VCaP (cell line): ENCODE results near the gene CSH2.

ENCODE experiments used
- H3K27ac ChIP-seq: fragments of 450-650 bp; 2 replicates; pipeline ENCODE4 v1.5.1; 2017
- TF ChIP-seq, protein P1 (sequence below): fragments of 450-650 bp; conservative IDR thresholded peaks from 2 replicates; pipeline ENCODE4 v1.5.1; 2017; ENCODE audit warnings: mild to moderate bottlenecking, moderate library complexity

The CSH2 gene

DNA sequence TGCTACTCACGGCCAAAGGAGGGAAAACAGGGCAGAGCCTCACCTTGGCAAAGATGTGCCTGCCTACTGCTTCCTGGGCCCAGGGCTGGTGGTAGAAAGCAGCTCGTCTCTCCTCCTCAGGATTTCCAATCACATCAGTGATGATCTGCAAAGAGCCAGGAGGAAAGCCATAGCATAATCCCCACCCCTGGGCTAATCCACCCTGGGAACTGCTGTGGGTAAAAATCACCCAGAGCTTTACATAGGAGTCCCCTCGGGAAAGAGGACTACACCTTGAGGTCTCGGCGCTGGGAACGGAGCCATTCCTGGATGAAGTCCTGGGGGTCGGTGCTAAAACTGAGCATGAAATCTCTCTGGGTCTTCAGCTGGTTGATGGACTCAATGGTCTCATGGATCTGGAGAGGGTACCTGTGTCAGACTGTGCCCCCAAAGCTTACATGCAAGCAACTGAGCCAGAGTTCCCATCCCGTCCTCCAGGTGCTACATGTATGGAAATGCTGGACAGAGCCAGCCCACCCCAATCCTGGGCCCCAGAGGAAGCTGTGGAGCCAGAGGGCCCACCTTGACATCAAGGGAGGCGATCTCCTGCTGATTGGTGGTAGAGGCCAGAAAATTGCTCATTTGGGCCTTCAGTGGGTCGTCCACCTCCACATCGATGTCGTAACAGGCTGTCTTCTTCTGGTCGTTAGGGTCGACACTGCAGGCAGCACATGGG, 40.3 kb downstream of the CSH2 start:
- TF ChIP-seq, protein P1, sequence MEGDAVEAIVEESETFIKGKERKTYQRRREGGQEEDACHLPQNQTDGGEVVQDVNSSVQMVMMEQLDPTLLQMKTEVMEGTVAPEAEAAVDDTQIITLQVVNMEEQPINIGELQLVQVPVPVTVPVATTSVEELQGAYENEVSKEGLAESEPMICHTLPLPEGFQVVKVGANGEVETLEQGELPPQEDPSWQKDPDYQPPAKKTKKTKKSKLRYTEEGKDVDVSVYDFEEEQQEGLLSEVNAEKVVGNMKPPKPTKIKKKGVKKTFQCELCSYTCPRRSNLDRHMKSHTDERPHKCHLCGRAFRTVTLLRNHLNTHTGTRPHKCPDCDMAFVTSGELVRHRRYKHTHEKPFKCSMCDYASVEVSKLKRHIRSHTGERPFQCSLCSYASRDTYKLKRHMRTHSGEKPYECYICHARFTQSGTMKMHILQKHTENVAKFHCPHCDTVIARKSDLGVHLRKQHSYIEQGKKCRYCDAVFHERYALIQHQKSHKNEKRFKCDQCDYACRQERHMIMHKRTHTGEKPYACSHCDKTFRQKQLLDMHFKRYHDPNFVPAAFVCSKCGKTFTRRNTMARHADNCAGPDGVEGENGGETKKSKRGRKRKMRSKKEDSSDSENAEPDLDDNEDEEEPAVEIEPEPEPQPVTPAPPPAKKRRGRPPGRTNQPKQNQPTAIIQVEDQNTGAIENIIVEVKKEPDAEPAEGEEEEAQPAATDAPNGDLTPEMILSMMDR = no peak
- H3K27ac ChIP-seq = no peak overlapping the region

DNA sequence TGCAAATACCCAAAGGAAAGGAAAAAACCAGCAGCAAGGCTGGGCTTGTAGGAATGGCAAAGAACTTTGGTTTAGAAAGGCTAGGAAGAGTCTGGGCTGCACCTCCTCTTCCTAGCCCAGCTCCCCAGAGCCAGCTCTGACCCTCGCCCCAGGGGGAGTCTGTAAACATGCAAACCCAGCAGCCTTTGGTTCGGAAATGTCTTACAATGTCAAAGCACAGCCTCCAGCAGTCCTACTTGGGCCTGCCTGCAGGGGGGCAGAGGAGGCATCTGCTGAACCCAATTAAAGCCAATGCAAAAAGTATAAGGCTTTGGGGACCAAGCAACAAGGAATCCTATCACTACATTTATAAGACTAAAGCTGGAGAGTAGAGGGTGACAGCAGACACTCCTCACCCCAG, 41.0 kb downstream of the CSH2 start:
- no peak overlapping the region for H3K27ac ChIP-seq
- TF ChIP-seq, protein P1 = no peak

- TF ChIP-seq, protein P1 = no peak
- H3K27ac ChIP-seq = no peak overlapping the region
Observed at GRCh38 chr17:63832014-63832413, 41.5 kb downstream of the CSH2 start.

- no peak overlapping the region for H3K27ac ChIP-seq
Observed at GRCh38 chr17:63831505-63831904, 42.0 kb downstream of the CSH2 start.

GRCh38 chr17:63830904-63831491, 42.5 kb downstream of the CSH2 start:
- TF ChIP-seq, protein P1 = no peak
- H3K27ac ChIP-seq = no peak overlapping the region

More at GRCh38 chr17:63831505-63831904, 42.0 kb downstream of the CSH2 start:
- TF ChIP-seq, protein P1 = no peak

DNA sequence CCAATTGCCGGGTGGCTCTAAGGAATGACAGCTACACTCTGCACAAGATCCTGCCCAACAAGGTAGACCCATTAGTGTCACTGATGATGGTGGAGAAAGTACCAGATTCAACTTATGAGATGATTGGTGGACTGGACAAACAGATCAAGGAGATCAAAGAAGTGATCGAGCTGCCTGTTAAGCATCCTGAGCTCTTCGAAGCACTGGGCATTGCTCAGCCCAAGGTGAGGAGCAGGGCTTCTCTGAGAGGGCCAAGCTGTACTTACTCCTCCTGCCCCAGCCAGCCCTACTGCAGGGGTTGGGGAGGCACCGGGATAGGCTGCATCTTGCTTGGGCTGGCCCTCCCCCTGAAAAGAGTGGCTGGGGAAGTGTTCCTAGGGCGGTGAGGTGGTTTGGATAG, 43.2 kb downstream of the CSH2 start:
- H3K27ac ChIP-seq = no peak overlapping the region
- TF ChIP-seq, protein P1 = no peak

- peak overlapping the region; percentile 93; the same call in 1 of the 2 replicates for H3K27ac ChIP-seq
- TF ChIP-seq, protein P1 = no peak
Observed at GRCh38 chr17:63828936-63829335, 44.5 kb downstream of the CSH2 start.
